Esophagus squamous epithelium (tissue), 4 donors: ENCODE results near the gene RNF130.

ENCODE experiments used
- CTCF ChIP-seq, 6 experiments: fragments of 450-650 bp in 4 of 6; fragments of 200-600 bp in 2 of 6; sonication (generic) in 2 of 6; IDR thresholded peaks; one replicate each; pipeline ENCODE4 v1.5.1; 2016 to 2019; ENCODE audit warnings: antibody characterized with exemption in 6 of 6, mild to moderate bottlenecking in 4 of 6, moderate library complexity in 4 of 6
- POLR2A ChIP-seq, 4 donors: fragments of 450-650 bp; IDR thresholded peaks; one replicate each; pipeline ENCODE4 v1.6.1; 2017; ENCODE audit warnings: antibody characterized with exemption in 4 of 4, mild to moderate bottlenecking in 4 of 4, moderate library complexity in 3 of 4

- TF ChIP-seq CTCF (IDR thresholded peaks at IDR 0.05): no peak
- no peak for TF ChIP-seq POLR2A (IDR thresholded peaks at IDR 0.05)
These were observed 23.9 kb downstream of the RNF130 start for GRCh38 chr5:180047667-180048066.
